Esophagus muscularis mucosa (tissue), 4 donors: ENCODE data around the gene HOXB8. TPM values are rescaled to one million over a fixed set of nuclear protein-coding genes. Genes with fewer than 3 reads are reported as not detected.
A peak's percentile ranks its signal among the peaks of the same experiment; 100 is the strongest.

ENCODE experiments used
- DNase-seq: peaks from one replicate; pipeline ENCODE4 v3.0.0-alpha.2; 2017; ENCODE audit errors: extremely low spot score
- H3K27ac ChIP-seq, 4 donors: fragments of 200-600 bp; sonication (generic); replicated peaks in 1 of 4; 1 replicate in 3 of 4; 2 replicates in 1 of 4; pipeline ENCODE4 v1.5.1; 2016 to 2019; ENCODE audit warnings: mild to moderate bottlenecking in 1 of 4
- H3K27me3 ChIP-seq, 4 donors: fragments of 200-600 bp; sonication (generic); one replicate each; pipeline versions ENCODE4 v1.5.1 to v1.6.0; 2016 to 2019
- H3K36me3 ChIP-seq, 4 donors: fragments of 200-600 bp; sonication (generic); one replicate each; pipeline ENCODE4 v1.5.1; 2016 to 2019
- H3K4me1 ChIP-seq, 4 donors: fragments of 200-600 bp; sonication (generic); one replicate each; pipeline ENCODE4 v1.5.1; 2016 to 2019
- H3K4me3 ChIP-seq, 4 donors: fragments of 200-600 bp; sonication (generic); 1 replicate in 2 of 4; 2 replicates in 2 of 4; pipeline ENCODE4 v1.5.1; 2016 to 2019; ENCODE audit warnings: mild to moderate bottlenecking in 4 of 4, moderate library complexity in 1 of 4
- H3K9me3 ChIP-seq, 4 donors: fragments of 200-600 bp; sonication (generic); 1 replicate in 3 of 4; 2 replicates in 1 of 4; pipeline ENCODE4 v1.5.1; 2016 to 2019
- EP300 ChIP-seq: sonication (generic); formaldehyde crosslinking; IDR thresholded peaks from one replicate; pipeline ENCODE4 v1.6.1; 2017; ENCODE audit warnings: antibody characterized with exemption
- POLR2A ChIP-seq: fragments of 450-650 bp; IDR thresholded peaks from one replicate; pipeline ENCODE4 v1.6.1; 2017; ENCODE audit warnings: antibody characterized with exemption, moderate library complexity, mild to moderate bottlenecking, low read depth
- POLR2AphosphoS5 ChIP-seq, 2 donors: sonication (generic); formaldehyde crosslinking; IDR thresholded peaks; one replicate each; pipeline ENCODE4 v1.6.1; 2017; ENCODE audit warnings: antibody characterized with exemption in 2 of 2
- WGBS: methylation state at CpG from one replicate; pipeline ENCODE4 v1.1.5; 2018; 5-methylcytosine and 5-hydroxymethylcytosine counted together
- intact Hi-C: fragments of 100-400 bp; cut with DNase I; formaldehyde crosslinking; loops from one replicate; pipeline ENCODE4 v1.15.1; 2023
- total RNA-seq, 4 donors: library from RNA; depleted of rRNA; stranded (reverse); fragments of >200 nt; gene quantifications; one replicate each; pipeline versions ENCODE4 v1.1.0 to v1.2.1, GENCODE V29; 2016
- TF ChIP-seq, protein P1 (sequence below), 3 experiments: fragments of 200-600 bp in 2 of 3; fragments of 450-650 bp in 1 of 3; sonication (generic) in 2 of 3; IDR thresholded peaks; one replicate each; pipeline ENCODE4 v1.5.1; 2017 to 2019; ENCODE audit warnings: antibody characterized with exemption in 3 of 3, mild to moderate bottlenecking in 2 of 3, moderate library complexity in 1 of 3

HOXB8 gene
- total RNA-seq, 4 donors from 2014 or later, result not detected

DNA sequence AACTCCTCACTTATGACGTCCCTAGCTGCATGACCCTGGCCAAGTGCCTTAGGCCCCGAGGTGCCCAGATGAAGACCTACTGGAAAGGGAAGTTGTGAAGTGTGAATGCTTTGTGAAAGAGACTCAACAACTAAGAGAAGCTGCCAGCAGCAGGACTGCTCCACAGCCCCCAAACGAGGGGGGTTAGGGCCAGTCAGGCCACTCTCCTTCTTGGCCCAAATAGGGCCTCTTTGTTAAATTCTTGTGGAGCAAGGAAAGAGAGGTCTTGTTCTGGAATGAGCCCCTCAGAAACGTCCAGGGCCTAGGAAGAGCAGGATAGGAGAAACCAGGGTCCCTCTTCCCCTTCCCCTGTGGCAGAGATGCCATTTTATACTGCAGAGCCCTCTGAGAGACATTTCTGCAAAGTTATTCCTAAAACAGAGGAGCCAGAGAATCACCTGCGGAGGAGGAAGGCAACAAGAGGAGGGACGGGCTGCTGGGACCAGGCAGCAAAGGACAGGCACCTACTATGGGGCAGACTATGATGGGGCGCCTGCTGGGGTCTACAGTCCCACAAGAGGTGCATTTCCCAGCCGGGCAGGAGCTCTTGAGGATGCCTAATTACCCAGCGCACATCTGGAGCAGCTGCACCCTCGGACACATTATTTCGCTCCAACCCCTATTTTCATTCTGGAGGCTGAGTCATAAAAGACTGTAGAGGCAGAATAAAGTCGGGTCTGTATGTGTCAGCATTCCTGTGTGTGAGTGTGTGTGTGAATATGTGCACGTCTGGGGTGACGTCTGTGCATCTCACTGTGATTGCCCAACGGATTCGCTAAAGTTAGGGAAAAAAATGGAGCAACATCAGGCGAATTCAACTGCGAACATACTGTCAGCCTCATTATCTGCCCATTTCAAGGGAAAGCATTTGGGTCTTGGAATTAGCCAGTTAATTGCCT, 22.5 kb upstream of the HOXB8 start:
- no peak for DNase-seq
- intact Hi-C loops, result loop anchor here (10.0 kb wide), 1 partner anchor 367 kb away; no protein-coding TSS in a partner anchor
- Histone ChIP-seq H3K4me3 (no peak overlapping the region), H3K9me3 (peaks cover 0 to 5% (median 0%) of the 10 kb centered on the region in 4 donors), H3K27me3 (peaks cover 4 to 100% (median 87%) of the 10 kb centered on the region in 4 donors), H3K27ac (no peak overlapping the region), H3K4me1 (peaks cover 5 to 22% (median 13%) of the 10 kb centered on the region in 4 donors), H3K36me3 (no peaks in the 10 kb centered on the region)
- WGBS, result 23% methylated on average over 17 of the region's 18 CpGs
- TF ChIP-seq, protein P1, sequence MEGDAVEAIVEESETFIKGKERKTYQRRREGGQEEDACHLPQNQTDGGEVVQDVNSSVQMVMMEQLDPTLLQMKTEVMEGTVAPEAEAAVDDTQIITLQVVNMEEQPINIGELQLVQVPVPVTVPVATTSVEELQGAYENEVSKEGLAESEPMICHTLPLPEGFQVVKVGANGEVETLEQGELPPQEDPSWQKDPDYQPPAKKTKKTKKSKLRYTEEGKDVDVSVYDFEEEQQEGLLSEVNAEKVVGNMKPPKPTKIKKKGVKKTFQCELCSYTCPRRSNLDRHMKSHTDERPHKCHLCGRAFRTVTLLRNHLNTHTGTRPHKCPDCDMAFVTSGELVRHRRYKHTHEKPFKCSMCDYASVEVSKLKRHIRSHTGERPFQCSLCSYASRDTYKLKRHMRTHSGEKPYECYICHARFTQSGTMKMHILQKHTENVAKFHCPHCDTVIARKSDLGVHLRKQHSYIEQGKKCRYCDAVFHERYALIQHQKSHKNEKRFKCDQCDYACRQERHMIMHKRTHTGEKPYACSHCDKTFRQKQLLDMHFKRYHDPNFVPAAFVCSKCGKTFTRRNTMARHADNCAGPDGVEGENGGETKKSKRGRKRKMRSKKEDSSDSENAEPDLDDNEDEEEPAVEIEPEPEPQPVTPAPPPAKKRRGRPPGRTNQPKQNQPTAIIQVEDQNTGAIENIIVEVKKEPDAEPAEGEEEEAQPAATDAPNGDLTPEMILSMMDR (IDR thresholded peaks at IDR 0.05), result no peak
- TF ChIP-seq POLR2A (no peak), POLR2AphosphoS5 (IDR thresholded peaks at IDR 0.05) (no peak), EP300 (no peak)

DNA sequence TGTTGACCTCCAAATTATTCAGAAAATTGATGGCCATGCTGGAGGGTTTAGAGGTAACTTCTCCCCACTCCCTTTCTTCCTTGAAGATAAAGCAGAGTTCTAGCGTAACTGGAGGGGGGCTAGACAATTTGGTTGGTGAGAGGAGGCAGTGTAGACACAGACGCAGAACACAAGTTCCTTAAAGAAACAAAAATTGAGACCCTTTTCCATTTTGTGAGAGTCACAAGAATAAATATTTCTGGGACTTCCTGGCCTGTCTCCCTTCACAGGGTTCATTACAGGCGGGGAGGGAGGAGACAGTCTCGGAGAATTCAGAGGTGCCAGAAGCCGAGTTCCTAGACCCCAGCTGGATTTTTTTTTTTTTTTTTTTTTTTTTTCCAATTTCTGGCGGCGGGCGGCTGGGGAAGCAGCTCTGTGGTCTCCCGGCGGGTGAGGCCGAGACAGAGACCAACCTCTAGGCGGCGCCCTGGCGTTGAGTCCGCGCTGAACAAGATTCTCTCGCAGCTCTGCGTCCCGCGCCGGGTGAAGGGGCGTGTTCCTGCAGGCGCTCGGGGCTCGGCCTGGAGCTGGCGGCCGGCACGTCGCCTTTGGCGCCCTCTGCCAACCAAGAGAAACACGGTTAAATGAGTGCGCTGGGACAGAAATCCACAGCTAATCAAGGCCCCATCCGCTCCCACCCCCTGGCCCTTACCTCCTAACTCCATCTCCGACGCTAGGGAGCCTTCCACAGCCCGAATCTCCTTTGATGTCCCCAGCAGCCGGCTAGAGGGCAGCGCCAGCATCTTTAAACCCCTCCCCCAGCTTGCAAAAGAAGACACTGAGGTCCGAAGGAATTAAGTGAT, 21.3 kb upstream of the HOXB8 start:
- Histone ChIP-seq H3K36me3 (no peaks in the 10 kb centered on the region), H3K27me3 (peaks cover 0 to 100% (median 85%) of the 10 kb centered on the region in 4 donors), H3K27ac (no peak overlapping the region), H3K4me1 (peaks cover 5 to 22% (median 13%) of the 10 kb centered on the region in 4 donors), H3K4me3 (no peak overlapping the region), H3K9me3 (peaks cover 0 to 5% (median 0%) of the 10 kb centered on the region in 4 donors)
- intact Hi-C loops, result loop anchor here (10.0 kb wide), 1 partner anchor 368 kb away; no protein-coding TSS in a partner anchor
- DNase-seq, result no peak
- 7% methylated on average over 16 of the region's 39 CpGs for WGBS
- TF ChIP-seq, protein P1 (IDR thresholded peaks at IDR 0.05), result peak in 2 of 3 experiments; percentile 15 to 45
- TF ChIP-seq POLR2AphosphoS5 (IDR thresholded peaks at IDR 0.05), result no peak

DNA sequence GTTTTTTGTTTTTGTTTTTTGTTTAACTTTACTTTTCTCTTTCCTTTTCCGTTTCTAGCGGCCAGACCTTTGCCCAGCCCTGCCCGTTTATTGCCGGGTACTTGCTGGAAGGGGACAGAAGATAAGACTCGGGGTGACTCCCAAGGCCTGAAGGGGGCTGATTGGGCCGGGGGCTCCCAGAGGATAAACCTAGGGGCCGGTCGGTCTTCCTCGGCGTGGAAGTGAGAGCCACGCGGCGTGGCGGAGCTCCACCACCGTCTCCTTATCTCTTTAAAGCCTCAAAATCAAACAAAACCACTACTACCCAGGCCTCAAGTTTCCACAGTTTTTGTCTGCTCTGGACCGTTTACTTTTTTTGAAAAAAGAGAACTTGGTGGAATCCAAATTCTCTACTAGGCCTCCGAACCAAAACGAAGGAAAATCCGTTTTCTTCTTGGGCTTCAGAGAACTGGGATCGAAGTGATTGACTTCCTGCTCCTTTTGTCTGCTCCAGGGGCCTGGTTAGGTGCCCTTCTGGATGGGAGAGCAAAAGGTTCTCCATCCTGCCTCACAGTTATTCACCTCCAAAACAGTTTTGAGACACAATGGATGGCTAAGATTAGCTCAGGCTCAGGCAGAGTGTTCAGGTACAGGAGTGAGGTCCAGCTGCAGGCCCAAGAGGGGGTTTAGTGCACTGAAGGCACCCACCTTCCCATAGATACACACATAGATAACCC, 19.6 kb upstream of the HOXB8 start:
- no peak overlapping the region for H3K27ac ChIP-seq
- TF ChIP-seq, protein P1 (IDR thresholded peaks at IDR 0.05), result no peak
- TF ChIP-seq POLR2A (no peak), EP300 (no peak), POLR2AphosphoS5 (IDR thresholded peaks at IDR 0.05) (no peak)
- peaks cover 0 to 100% (median 90%) of the 10 kb centered on the region in 4 donors for H3K27me3 ChIP-seq
- WGBS, result 23% methylated on average over 19 of the region's 20 CpGs
- H3K4me1 ChIP-seq, result peaks cover 5 to 22% (median 13%) of the 10 kb centered on the region in 4 donors
- no peaks in the 10 kb centered on the region for H3K36me3 ChIP-seq
- no peak for DNase-seq
- peaks cover 0 to 5% (median 0%) of the 10 kb centered on the region in 4 donors for H3K9me3 ChIP-seq
- no peak overlapping the region for H3K4me3 ChIP-seq
- intact Hi-C loops, result loop anchor here (10.0 kb wide), 1 partner anchor 370 kb away; no protein-coding TSS in a partner anchor

DNA sequence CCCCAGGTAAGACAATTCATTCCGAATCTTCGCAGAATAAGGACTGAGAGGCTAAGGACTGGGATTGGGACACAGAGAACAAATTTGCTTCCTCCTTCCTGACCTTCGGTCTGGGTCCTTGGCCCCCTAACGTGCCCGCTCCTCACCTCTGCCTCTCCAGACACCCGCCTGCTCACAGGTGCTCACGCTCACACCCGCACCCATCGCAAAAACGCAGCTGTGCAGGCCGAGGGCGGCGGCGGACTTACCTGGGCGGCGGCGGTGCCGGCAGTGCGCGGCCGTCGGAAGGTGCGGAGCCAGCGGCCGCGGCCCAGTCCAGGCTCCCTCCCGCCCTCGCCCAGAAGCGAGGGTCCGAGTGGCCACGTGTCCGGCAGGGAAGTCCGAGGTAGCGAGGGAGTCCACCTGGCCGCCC, 18.2 kb upstream of the HOXB8 start:
- no peak for DNase-seq
- Histone ChIP-seq H3K4me3 (no peak overlapping the region), H3K27me3 (peaks cover 0 to 100% (median 92%) of the 10 kb centered on the region in 4 donors), H3K36me3 (no peaks in the 10 kb centered on the region), H3K4me1 (peaks cover 5 to 22% (median 13%) of the 10 kb centered on the region in 4 donors), H3K27ac (no peak overlapping the region), H3K9me3 (peaks cover 0 to 5% (median 0%) of the 10 kb centered on the region in 4 donors)
- 11% methylated on average over 14 of the region's 35 CpGs for WGBS
- intact Hi-C loops, result loop anchor here (10.0 kb wide), 1 partner anchor 372 kb away; no protein-coding TSS in a partner anchor
- no peak for TF ChIP-seq POLR2AphosphoS5 (IDR thresholded peaks at IDR 0.05)
- TF ChIP-seq POLR2A, result no peak
- TF ChIP-seq, protein P1 (IDR thresholded peaks at IDR 0.05), result no peak
- no peak for TF ChIP-seq EP300
